Tibial nerve (tissue), 4 donors: ENCODE data around the gene PELO. TPM values are rescaled to one million over a fixed set of nuclear protein-coding genes. Genes with fewer than 3 reads are reported as not detected.

Source experiments
- DNase-seq, 2 donors: peaks; one replicate each; pipeline ENCODE4 v3.0.0-alpha.2; 2019; ENCODE audit warnings: low spot score in 2 of 2
- H3K27ac ChIP-seq, 4 donors: fragments of 200-600 bp; sonication (generic) in 3 of 4; one replicate each; pipeline ENCODE4 v1.5.1; 2017 to 2019; ENCODE audit warnings: mild to moderate bottlenecking in 1 of 4
- H3K27me3 ChIP-seq, 2 donors: fragments of 200-600 bp; sonication (generic) in 1 of 2; one replicate each; pipeline versions ENCODE4 v1.5.1 to v1.6.0; 2017 to 2019
- H3K36me3 ChIP-seq, 3 donors: fragments of 200-600 bp; sonication (generic); one replicate each; pipeline ENCODE4 v1.5.1; 2018 to 2019
- H3K4me1 ChIP-seq, 4 donors: fragments of 200-600 bp; sonication (generic) in 3 of 4; one replicate each; pipeline ENCODE4 v1.5.1; 2017 to 2019
- H3K4me3 ChIP-seq, 4 donors: fragments of 200-600 bp; sonication (generic) in 3 of 4; one replicate each; pipeline ENCODE4 v1.5.1; 2017 to 2019; ENCODE audit warnings: mild to moderate bottlenecking in 1 of 4, moderate library complexity in 1 of 4
- H3K9me3 ChIP-seq, 4 donors: fragments of 200-600 bp; sonication (generic) in 3 of 4; one replicate each; pipeline ENCODE4 v1.5.1; 2017 to 2019
- CTCF ChIP-seq, 5 experiments: fragments of 200-600 bp in 3 of 5; fragments of 450-650 bp in 2 of 5; sonication (generic) in 3 of 5; IDR thresholded peaks; one replicate each; pipeline ENCODE4 v1.5.1; 2016 to 2019; ENCODE audit warnings: antibody characterized with exemption in 5 of 5, mild to moderate bottlenecking in 3 of 5, moderate library complexity in 2 of 5
- EP300 ChIP-seq, 2 donors: sonication (generic); formaldehyde crosslinking; IDR thresholded peaks; one replicate each; pipeline ENCODE4 v1.6.1; 2017; ENCODE audit warnings: antibody characterized with exemption in 2 of 2, mild to moderate bottlenecking in 1 of 2
- POLR2A ChIP-seq, 2 donors: fragments of 450-650 bp; IDR thresholded peaks; one replicate each; pipeline ENCODE4 v1.6.1; 2017; ENCODE audit warnings: antibody characterized with exemption in 2 of 2, mild to moderate bottlenecking in 2 of 2, moderate library complexity in 2 of 2
- WGBS, 2 donors: methylation state at CpG; one replicate each; pipeline ENCODE4 v1.1.5; 2018; 5-methylcytosine and 5-hydroxymethylcytosine counted together
- total RNA-seq, 4 donors: library from RNA; depleted of rRNA; stranded (reverse); fragments of >200 nt; gene quantifications; one replicate each; pipeline ENCODE4 v1.1.0, GENCODE V29; 2016

Gene PELO
- total RNA-seq, 4 donors from 2014 or later = 8.4 to 17.8 (median 16.6) TPM

- Histone ChIP-seq H3K36me3 (no peaks in the 10 kb centered on the region), H3K27ac (no peak overlapping the region), H3K4me3 (no peak overlapping the region), H3K9me3 (no peaks in the 10 kb centered on the region), H3K27me3 (no peaks in the 10 kb centered on the region), H3K4me1 (peaks cover 0 to 6% (median 0%) of the 10 kb centered on the region in 4 donors)
- TF ChIP-seq EP300 (IDR thresholded peaks at IDR 0.05) (no peak), POLR2A (IDR thresholded peaks at IDR 0.05) (no peak), CTCF (IDR thresholded peaks at IDR 0.05) (no peak)
- DNase-seq = no peak
- 59 to 65% methylated on average over 2 of the region's 2 CpGs for WGBS, 2 donors
Measured at GRCh38 chr5:52754051-52754450, 33.7 kb upstream of the PELO start.

- DNase-seq = no peak
- WGBS, 2 donors = 20 to 29% methylated on average over 2 of the region's 2 CpGs
- no peak overlapping the region for H3K27ac ChIP-seq
- no peaks in the 10 kb centered on the region for H3K27me3 ChIP-seq
- no peaks in the 10 kb centered on the region for H3K36me3 ChIP-seq
- no peak overlapping the region for H3K4me3 ChIP-seq
- peaks cover 0 to 6% (median 0%) of the 10 kb centered on the region in 4 donors for H3K4me1 ChIP-seq
- no peaks in the 10 kb centered on the region for H3K9me3 ChIP-seq
- no peak for TF ChIP-seq POLR2A (IDR thresholded peaks at IDR 0.05)
- TF ChIP-seq CTCF (IDR thresholded peaks at IDR 0.05) = no peak
- no peak for TF ChIP-seq EP300 (IDR thresholded peaks at IDR 0.05)
Measured at GRCh38 chr5:52757527-52757926, 30.2 kb upstream of the PELO start.

GRCh38 chr5:52758014-52758413 lies 29.7 kb upstream of the PELO start:
- Histone ChIP-seq H3K27ac (no peak overlapping the region), H3K36me3 (no peaks in the 10 kb centered on the region), H3K9me3 (no peaks in the 10 kb centered on the region), H3K4me1 (peaks cover 0 to 6% (median 0%) of the 10 kb centered on the region in 4 donors), H3K4me3 (no peak overlapping the region), H3K27me3 (no peaks in the 10 kb centered on the region)
- TF ChIP-seq POLR2A (IDR thresholded peaks at IDR 0.05) (no peak), EP300 (IDR thresholded peaks at IDR 0.05) (no peak), CTCF (IDR thresholded peaks at IDR 0.05) (no peak)
- DNase-seq = no peak
- WGBS, 2 donors = 86 to 93% methylated on average over 5 of the region's 5 CpGs

- WGBS, 2 donors = 93 to 95% methylated on average over 1 of the region's 1 CpG
- DNase-seq = no peak
- H3K9me3 ChIP-seq = no peaks in the 10 kb centered on the region
Measured at GRCh38 chr5:52759331-52759730, 28.4 kb upstream of the PELO start.

More at GRCh38 chr5:52759331-52759730, 28.4 kb upstream of the PELO start:
- Histone ChIP-seq H3K4me3 (no peak overlapping the region), H3K27ac (no peak overlapping the region), H3K27me3 (no peaks in the 10 kb centered on the region), H3K36me3 (no peaks in the 10 kb centered on the region), H3K4me1 (peaks cover 0 to 6% (median 0%) of the 10 kb centered on the region in 4 donors)
- TF ChIP-seq POLR2A (IDR thresholded peaks at IDR 0.05) = no peak
- TF ChIP-seq CTCF (IDR thresholded peaks at IDR 0.05) = no peak
- no peak for TF ChIP-seq EP300 (IDR thresholded peaks at IDR 0.05)
